SK-N-SH (cell line): ENCODE results near the gene TKT. TPM values are rescaled to one million over a fixed set of nuclear protein-coding genes. Genes with fewer than 3 reads are reported as not detected.
A peak's percentile ranks its signal among the peaks of the same experiment; 100 is the strongest.

Experiments used
- CTCF ChIA-PET: fragments of 300-600, 350-600 bp; formaldehyde crosslinking; extraction: SDS; loops from one replicate; lab custom pipeline; 2021; lab: Yijun Ruan, JAX
- POLR2A ChIA-PET: fragments of 350-600 bp; sonication (Branson Sonifier 250); formaldehyde crosslinking; extraction: SDS; loops from one replicate; lab custom pipeline; 2020; ENCODE audit warnings: antibody characterized with exemption, inconsistent platforms; lab: Yijun Ruan, JAX
- DNase-seq: peaks from one replicate; pipeline ENCODE4 v3.0.0; 2012
- H2AFZ ChIP-seq: fragments of 200-600 bp; sonication (generic); 2 replicates; pipeline ENCODE4 v1.8.1; 2016; ENCODE audit warnings: antibody characterized with exemption, mild to moderate bottlenecking, low read depth
- H3F3A ChIP-seq: fragments of 200-600 bp; sonication (generic); replicated peaks from 2 replicates; pipeline ENCODE3; 2016; ENCODE audit warnings: antibody characterized with exemption, mild to moderate bottlenecking; ENCODE audit not compliant: insufficient read depth
- H3K27ac ChIP-seq, 2 experiments: fragments of 200-500 bp in 1 of 2; fragments of 200-600 bp in 1 of 2; sonication (Bioruptor generic) in 1 of 2; sonication (generic), shearing (Covaris generic) in 1 of 2; 2 replicates each; pipeline versions ENCODE4 v1.5.1 to v1.6.1; 2014 to 2016; ENCODE audit warnings: low read depth in 2 of 2, inconsistent platforms in 1 of 2, low read length in 1 of 2, mild to moderate bottlenecking in 1 of 2, mixed read lengths in 1 of 2
- H3K27me3 ChIP-seq: fragments of 200-600 bp; sonication (generic), shearing (Covaris generic); 2 replicates; pipeline ENCODE4 v1.6.1; 2016; ENCODE audit warnings: mixed run types; ENCODE audit not compliant: insufficient read depth
- H3K36me3 ChIP-seq, 2 experiments: fragments of 200-500 bp in 1 of 2; fragments of 200-600 bp in 1 of 2; sonication (Bioruptor generic) in 1 of 2; sonication (generic) in 1 of 2; replicated peaks in 1 of 2; 2 replicates each; pipeline versions ENCODE3 to v1.5.1; 2014 to 2016; ENCODE audit warnings: low read length in 1 of 2, mild to moderate bottlenecking in 1 of 2; ENCODE audit not compliant: insufficient read depth in 2 of 2, control insufficient read depth in 1 of 2
- H3K4me1 ChIP-seq, 2 experiments: fragments of 200-500 bp in 1 of 2; fragments of 200-600 bp in 1 of 2; sonication (Bioruptor generic) in 1 of 2; sonication (generic), shearing (Covaris generic) in 1 of 2; 2 replicates each; pipeline versions ENCODE4 v1.5.1 to v1.6.1; 2014 to 2016; ENCODE audit warnings: low read depth in 1 of 2, low read length in 1 of 2, mixed run types in 1 of 2; ENCODE audit not compliant: insufficient read depth in 2 of 2, control insufficient read depth in 1 of 2
- H3K4me2 ChIP-seq: fragments of 200-600 bp; sonication (generic), shearing (Covaris generic); 2 replicates; pipeline ENCODE4 v1.6.1; 2017; ENCODE audit warnings: mixed run types
- H3K4me3 ChIP-seq, 2 experiments: fragments of 200-500 bp in 1 of 2; fragments of 200-600 bp in 1 of 2; sonication (Bioruptor generic) in 1 of 2; sonication (generic), shearing (Covaris generic) in 1 of 2; 2 replicates each; pipeline versions ENCODE4 v1.5.1 to v1.8.1; 2014 to 2016; ENCODE audit warnings: low read depth in 2 of 2, inconsistent platforms in 1 of 2, low read length in 1 of 2, mild to moderate bottlenecking in 1 of 2, mixed read lengths in 1 of 2, moderate library complexity in 1 of 2
- H3K79me2 ChIP-seq: fragments of 200-600 bp; sonication (generic); 2 replicates; pipeline ENCODE4 v1.8.1; 2017; ENCODE audit warnings: mild to moderate bottlenecking; ENCODE audit not compliant: insufficient read depth
- H3K9ac ChIP-seq: fragments of 200-600 bp; sonication (generic); 2 replicates; pipeline ENCODE4 v1.6.1; 2017; ENCODE audit warnings: mixed run types
- H3K9me2 ChIP-seq: fragments of 200-600 bp; sonication (generic); 2 replicates; pipeline ENCODE4 v1.6.1; 2017; ENCODE audit warnings: mixed run types
- H3K9me3 ChIP-seq: fragments of 200-600 bp; sonication (generic); 2 replicates; pipeline ENCODE4 v1.6.1; 2017; ENCODE audit warnings: mixed run types, mild to moderate bottlenecking, moderate library complexity
- H4K20me1 ChIP-seq: fragments of 200-600 bp; sonication (generic); 2 replicates; pipeline ENCODE4 v1.6.1; 2017; ENCODE audit warnings: mild to moderate bottlenecking, mixed run types; ENCODE audit not compliant: insufficient read depth
- GATA2 ChIP-seq: sonication (generic); formaldehyde crosslinking; IDR thresholded peaks from 2 replicates; pipeline ENCODE4 v1.5.0; 2020; ENCODE audit warnings: mild to moderate bottlenecking, missing genetic modification reagents
- MAX ChIP-seq: IDR thresholded peaks from 2 replicates; pipeline ENCODE4 v1.4.0; 2012; ENCODE audit warnings: low read depth
- NRF1 ChIP-seq: IDR thresholded peaks from 2 replicates; pipeline ENCODE4 v1.6.1; 2012; ENCODE audit warnings: low read depth, mild to moderate bottlenecking, low read length
- RAD21 ChIP-seq: IDR thresholded peaks from 2 replicates; pipeline ENCODE4 v1.6.1; 2012; ENCODE audit warnings: mild to moderate bottlenecking, low read length
- RCOR1 ChIP-seq: fragments of 150-350 bp; IDR thresholded peaks from 2 replicates; pipeline ENCODE4 v1.6.1; 2017; ENCODE audit warnings: antibody characterized with exemption, low read length
- REST ChIP-seq: IDR thresholded peaks from 2 replicates; pipeline ENCODE4 v1.6.1; 2012; ENCODE audit warnings: mild to moderate bottlenecking, low read depth, low read length, moderate library complexity
- RFX5 ChIP-seq: IDR thresholded peaks from 2 replicates; pipeline ENCODE4 v1.6.1; 2012; ENCODE audit warnings: mild to moderate bottlenecking, improper control_type of control experiment, low read length
- SIN3A ChIP-seq: IDR thresholded peaks from 2 replicates; pipeline ENCODE4 v1.6.1; 2012; ENCODE audit warnings: low read depth, mild to moderate bottlenecking, low read length, moderate library complexity, borderline replicate concordance
- WGBS: methylation state at CpG from one replicate; pipeline ENCODE4 v1.1.6; 2017; ENCODE audit warnings: low lambda C conversion rate; 5-methylcytosine and 5-hydroxymethylcytosine counted together
- polyA plus RNA-seq, 3 experiments: library from polyadenylated mRNA; depleted of rRNA; stranded (reverse); fragments of >200 nt; gene quantifications; 2 replicates each; pipeline ENCODE4 v1.2.3, GENCODE V29; 2012
- TF ChIP-seq, protein P1 (sequence below): fragments of 150-350 bp; IDR thresholded peaks from 2 replicates; pipeline ENCODE4 v1.6.1; 2016; ENCODE audit warnings: mild to moderate bottlenecking, low read depth, low read length
- TF ChIP-seq, protein P2 (sequence below): IDR thresholded peaks from 2 replicates; pipeline ENCODE4 v1.4.0; 2012; ENCODE audit warnings: low read depth, borderline replicate concordance

Gene TKT
- polyA plus RNA-seq, 1 of the 3 experiments (the other 2 are of a cell fraction), result 144 TPM

DNA sequence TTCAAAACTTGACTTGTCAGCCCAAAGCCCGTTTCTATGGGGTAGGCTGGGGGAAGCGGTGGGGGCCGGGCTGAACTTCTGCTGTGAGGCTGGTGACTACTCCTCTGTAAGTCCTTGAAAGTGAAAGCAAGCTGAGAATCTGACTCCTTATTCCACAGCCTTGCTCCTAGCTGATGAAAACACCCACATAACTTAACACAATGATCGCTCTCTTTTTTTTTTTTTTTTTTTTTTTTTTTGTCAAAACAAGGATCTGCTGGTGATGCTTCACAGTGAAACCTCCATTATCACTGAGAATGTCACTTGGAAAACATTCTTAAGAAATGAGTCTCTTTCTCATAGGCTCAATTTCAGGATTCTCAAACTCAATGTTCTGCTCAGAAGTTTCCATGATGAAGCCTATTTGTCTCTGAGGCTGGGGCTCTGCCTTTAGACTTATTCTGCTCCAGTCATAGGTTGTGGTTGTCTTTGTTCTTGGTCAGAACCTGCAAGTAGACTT is 31.4 kb upstream of the TKT start (continued):
- no peak for TF ChIP-seq RCOR1

GRCh38 chr3:53286727-53287126 is 30.9 kb upstream of the TKT start:
- no peak for TF ChIP-seq NRF1
- TF ChIP-seq SIN3A, result no peak
- TF ChIP-seq GATA2 (CRISPR knock-in tag), result no peak
- TF ChIP-seq, protein P1, sequence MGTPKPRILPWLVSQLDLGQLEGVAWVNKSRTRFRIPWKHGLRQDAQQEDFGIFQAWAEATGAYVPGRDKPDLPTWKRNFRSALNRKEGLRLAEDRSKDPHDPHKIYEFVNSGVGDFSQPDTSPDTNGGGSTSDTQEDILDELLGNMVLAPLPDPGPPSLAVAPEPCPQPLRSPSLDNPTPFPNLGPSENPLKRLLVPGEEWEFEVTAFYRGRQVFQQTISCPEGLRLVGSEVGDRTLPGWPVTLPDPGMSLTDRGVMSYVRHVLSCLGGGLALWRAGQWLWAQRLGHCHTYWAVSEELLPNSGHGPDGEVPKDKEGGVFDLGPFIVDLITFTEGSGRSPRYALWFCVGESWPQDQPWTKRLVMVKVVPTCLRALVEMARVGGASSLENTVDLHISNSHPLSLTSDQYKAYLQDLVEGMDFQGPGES, result no peak
- TF ChIP-seq, protein P2, sequence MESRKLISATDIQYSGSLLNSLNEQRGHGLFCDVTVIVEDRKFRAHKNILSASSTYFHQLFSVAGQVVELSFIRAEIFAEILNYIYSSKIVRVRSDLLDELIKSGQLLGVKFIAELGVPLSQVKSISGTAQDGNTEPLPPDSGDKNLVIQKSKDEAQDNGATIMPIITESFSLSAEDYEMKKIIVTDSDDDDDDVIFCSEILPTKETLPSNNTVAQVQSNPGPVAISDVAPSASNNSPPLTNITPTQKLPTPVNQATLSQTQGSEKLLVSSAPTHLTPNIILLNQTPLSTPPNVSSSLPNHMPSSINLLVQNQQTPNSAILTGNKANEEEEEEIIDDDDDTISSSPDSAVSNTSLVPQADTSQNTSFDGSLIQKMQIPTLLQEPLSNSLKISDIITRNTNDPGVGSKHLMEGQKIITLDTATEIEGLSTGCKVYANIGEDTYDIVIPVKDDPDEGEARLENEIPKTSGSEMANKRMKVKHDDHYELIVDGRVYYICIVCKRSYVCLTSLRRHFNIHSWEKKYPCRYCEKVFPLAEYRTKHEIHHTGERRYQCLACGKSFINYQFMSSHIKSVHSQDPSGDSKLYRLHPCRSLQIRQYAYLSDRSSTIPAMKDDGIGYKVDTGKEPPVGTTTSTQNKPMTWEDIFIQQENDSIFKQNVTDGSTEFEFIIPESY, result no peak
- no peak for TF ChIP-seq RAD21
- no peak for TF ChIP-seq RFX5
- TF ChIP-seq MAX, result no peak
- H3K79me2 ChIP-seq, result no peaks in the 10 kb centered on the region
- peaks cover 60 to 61% of the 10 kb centered on the region in 2 experiments for H3K36me3 ChIP-seq
- no peaks in the 10 kb centered on the region for H3K27me3 ChIP-seq
- no peak overlapping the region for H2AFZ ChIP-seq
- DNase-seq, result no peak
- ChIA-PET POLR2A (no interaction called here), CTCF (interaction anchor here (1.3 to 1.7 kb wide), 3 partner anchors 9 to 13 kb away, joined by 4 to 8 read pairs (median 4); no protein-coding TSS in a partner anchor)
- H3F3A ChIP-seq, result peaks cover 11% of the 10 kb centered on the region
- no peaks in the 10 kb centered on the region for H3K4me1 ChIP-seq
- H3K4me3 ChIP-seq, result no peak overlapping the region
- 0 out of 2 replicates have a peak overlapping the region, but pooled peaks have one; percentile 23 for H3K4me2 ChIP-seq
- H3K9me2 ChIP-seq, result no peaks in the 10 kb centered on the region
- no peaks in the 10 kb centered on the region for H4K20me1 ChIP-seq
- WGBS, result 100% methylated on average over 1 of the region's 1 CpG
- no peak overlapping the region for H3K9ac ChIP-seq
- no peaks in the 10 kb centered on the region for H3K9me3 ChIP-seq
- H3K27ac ChIP-seq, result peak overlapping the region in 1 of 2 experiments; percentile 61; a peak in 2 of 4 replicates

- Histone ChIP-seq H3K36me3 (peaks cover 34 to 37% of the 10 kb centered on the region in 2 experiments), H3K4me2 (no peak overlapping the region), H3K27me3 (no peaks in the 10 kb centered on the region), H3K4me1 (no peaks in the 10 kb centered on the region), H3F3A (peaks cover 3% of the 10 kb centered on the region), H3K9me3 (no peaks in the 10 kb centered on the region), H3K4me3 (no peak overlapping the region), H4K20me1 (no peaks in the 10 kb centered on the region), H3K79me2 (no peaks in the 10 kb centered on the region), H3K9ac (no peak overlapping the region), H3K9me2 (no peaks in the 10 kb centered on the region), H3K27ac (no peak overlapping the region), H2AFZ (no peak overlapping the region)
- ChIA-PET CTCF (no interaction called here), POLR2A (no interaction called here)
- DNase-seq, result no peak
- TF ChIP-seq REST, result no peak
- TF ChIP-seq, protein P1, result no peak
- WGBS, result 88% methylated on average over 8 of the region's 8 CpGs
Measured at GRCh38 chr3:53282581-53282980, 26.8 kb upstream of the TKT start.
